ENCODE data around the gene ERBB4. TPM values are rescaled to one million over a fixed set of nuclear protein-coding genes. Genes with fewer than 3 reads are reported as not detected.

Gene ERBB4
- total RNA-seq, 1 donor from 2014 or later = 1.8 TPM

DNA sequence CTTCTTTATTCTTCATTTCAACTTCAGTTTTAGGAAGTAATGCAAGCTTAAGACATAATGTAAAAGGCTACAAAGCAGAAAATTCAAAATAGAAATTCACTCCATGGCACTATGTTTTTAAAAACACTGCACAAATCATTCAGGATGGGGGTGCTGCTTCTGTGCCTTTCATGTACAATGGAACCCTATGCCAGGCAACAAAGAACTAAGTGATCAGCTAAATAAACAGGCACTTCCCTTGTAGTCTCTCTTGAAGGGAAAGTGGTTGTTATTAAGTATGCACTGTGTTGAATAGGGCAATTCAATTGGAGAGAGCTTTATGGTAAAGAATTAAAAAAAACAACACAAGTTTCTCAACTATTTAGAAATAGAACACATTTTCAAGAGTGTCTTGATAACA, 10.9 kb upstream of the ERBB4 start:
- H3K4me1 Mint-ChIP-seq (ENCODE audit: low read depth, unreplicated experiment) = no peaks in the 10 kb centered on the region
- no peak overlapping the region for H3K27ac Mint-ChIP-seq (ENCODE audit: unreplicated experiment)
- H3K27me3 Mint-ChIP-seq (ENCODE audit: unreplicated experiment) = no peaks in the 10 kb centered on the region
- TF ChIP-seq, protein P1, sequence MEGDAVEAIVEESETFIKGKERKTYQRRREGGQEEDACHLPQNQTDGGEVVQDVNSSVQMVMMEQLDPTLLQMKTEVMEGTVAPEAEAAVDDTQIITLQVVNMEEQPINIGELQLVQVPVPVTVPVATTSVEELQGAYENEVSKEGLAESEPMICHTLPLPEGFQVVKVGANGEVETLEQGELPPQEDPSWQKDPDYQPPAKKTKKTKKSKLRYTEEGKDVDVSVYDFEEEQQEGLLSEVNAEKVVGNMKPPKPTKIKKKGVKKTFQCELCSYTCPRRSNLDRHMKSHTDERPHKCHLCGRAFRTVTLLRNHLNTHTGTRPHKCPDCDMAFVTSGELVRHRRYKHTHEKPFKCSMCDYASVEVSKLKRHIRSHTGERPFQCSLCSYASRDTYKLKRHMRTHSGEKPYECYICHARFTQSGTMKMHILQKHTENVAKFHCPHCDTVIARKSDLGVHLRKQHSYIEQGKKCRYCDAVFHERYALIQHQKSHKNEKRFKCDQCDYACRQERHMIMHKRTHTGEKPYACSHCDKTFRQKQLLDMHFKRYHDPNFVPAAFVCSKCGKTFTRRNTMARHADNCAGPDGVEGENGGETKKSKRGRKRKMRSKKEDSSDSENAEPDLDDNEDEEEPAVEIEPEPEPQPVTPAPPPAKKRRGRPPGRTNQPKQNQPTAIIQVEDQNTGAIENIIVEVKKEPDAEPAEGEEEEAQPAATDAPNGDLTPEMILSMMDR (IDR thresholded peaks at IDR 0.05; ENCODE audit: partially characterized antibody, unreplicated experiment) = no peak
- no peaks in the 10 kb centered on the region for H3K9me3 Mint-ChIP-seq (ENCODE audit: unreplicated experiment)
- no peaks in the 10 kb centered on the region for H3K36me3 Mint-ChIP-seq (ENCODE audit: unreplicated experiment)
- DNase-seq = no peak
- no peak overlapping the region for H3K4me3 Mint-ChIP-seq (ENCODE audit: unreplicated experiment)

DNA sequence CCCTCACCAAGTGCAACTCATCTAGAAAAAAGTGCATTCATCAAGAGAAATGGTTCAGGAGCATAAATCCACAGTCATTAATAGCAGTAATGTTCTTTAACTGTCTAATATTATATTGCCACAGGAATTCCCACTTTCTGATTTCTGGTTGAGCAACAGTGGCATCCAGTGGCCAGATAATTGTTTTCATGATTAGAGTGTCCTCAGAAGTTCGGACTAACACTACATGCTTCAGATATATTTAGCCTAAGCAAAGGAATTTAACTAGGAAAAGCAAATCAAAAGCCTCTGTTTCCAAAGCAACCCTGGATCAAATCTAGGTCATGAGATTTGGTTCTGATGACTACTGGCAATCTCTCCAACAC, 9.8 kb upstream of the ERBB4 start:
- TF ChIP-seq, protein P1 (IDR thresholded peaks at IDR 0.05; ENCODE audit: partially characterized antibody, unreplicated experiment) = no peak
- Mint-ChIP-seq H3K4me1 (ENCODE audit: low read depth, unreplicated experiment) (no peaks in the 10 kb centered on the region), H3K9me3 (ENCODE audit: unreplicated experiment) (no peaks in the 10 kb centered on the region), H3K36me3 (ENCODE audit: unreplicated experiment) (no peaks in the 10 kb centered on the region), H3K27me3 (ENCODE audit: unreplicated experiment) (no peaks in the 10 kb centered on the region), H3K4me3 (ENCODE audit: unreplicated experiment) (no peak overlapping the region), H3K27ac (ENCODE audit: unreplicated experiment) (no peak overlapping the region)
- no peak for DNase-seq

DNA sequence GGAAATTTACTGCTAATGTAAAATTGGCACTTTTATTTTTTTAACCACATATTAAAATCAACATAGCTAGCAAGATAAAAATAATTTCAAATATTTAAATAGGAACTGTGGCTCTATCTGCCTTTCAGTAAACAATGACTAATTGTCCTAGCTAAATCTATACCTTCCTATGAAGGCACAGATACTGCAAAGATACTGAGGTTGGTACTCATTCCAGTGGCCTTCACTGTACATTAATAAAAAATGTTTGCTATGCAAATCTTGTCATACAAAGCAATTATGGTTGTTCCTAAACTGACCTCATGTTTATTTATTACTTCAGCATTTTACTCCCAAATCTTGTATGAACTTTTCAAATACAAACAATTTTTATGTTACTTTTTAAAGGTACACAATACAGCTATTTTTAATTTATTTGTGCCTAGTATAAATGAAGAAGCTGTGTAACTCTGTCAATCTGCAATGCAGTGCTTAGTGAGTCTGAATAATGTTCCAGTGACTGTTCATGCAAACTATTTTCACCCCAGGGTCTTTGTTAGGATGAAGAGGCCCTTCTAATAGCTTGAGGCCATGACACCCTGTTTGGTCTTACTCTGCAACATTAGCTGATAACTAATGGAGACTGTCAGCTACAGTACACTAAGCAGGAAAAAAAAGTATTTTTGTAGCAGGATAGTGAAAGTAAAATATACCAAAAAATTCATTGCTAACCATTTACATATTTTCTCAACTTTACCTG, 9.3 kb upstream of the ERBB4 start:
- H3K4me3 Mint-ChIP-seq (ENCODE audit: unreplicated experiment) = no peak overlapping the region
- no peaks in the 10 kb centered on the region for H3K27me3 Mint-ChIP-seq (ENCODE audit: unreplicated experiment)
- H3K4me1 Mint-ChIP-seq (ENCODE audit: low read depth, unreplicated experiment) = no peaks in the 10 kb centered on the region
- no peak for DNase-seq
- no peak overlapping the region for H3K27ac Mint-ChIP-seq (ENCODE audit: unreplicated experiment)
- H3K36me3 Mint-ChIP-seq (ENCODE audit: unreplicated experiment) = no peaks in the 10 kb centered on the region
- TF ChIP-seq, protein P1 (IDR thresholded peaks at IDR 0.05; ENCODE audit: partially characterized antibody, unreplicated experiment) = no peak
- H3K9me3 Mint-ChIP-seq (ENCODE audit: unreplicated experiment) = no peaks in the 10 kb centered on the region

DNA sequence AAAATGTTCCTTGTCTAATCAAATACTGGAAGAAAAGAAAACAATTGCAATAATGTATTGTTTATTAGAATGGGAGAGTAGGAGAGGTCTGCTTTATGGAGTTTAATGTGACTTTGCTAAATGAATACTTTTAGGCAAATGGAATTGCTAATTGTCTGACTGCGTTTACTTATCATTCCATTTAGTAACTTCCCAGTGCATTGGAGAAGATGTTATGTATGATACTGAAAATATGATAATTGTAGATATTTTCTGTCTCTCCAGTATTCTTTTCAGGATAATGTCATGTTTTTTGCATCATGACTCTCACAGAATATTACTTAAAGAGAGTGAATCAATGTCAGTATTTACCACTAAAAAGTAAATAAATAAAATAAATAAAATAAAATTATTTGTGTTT, 8.1 kb upstream of the ERBB4 start:
- DNase-seq = no peak
- H3K27me3 Mint-ChIP-seq (ENCODE audit: unreplicated experiment) = no peaks in the 10 kb centered on the region
- no peak overlapping the region for H3K27ac Mint-ChIP-seq (ENCODE audit: unreplicated experiment)
- no peaks in the 10 kb centered on the region for H3K36me3 Mint-ChIP-seq (ENCODE audit: unreplicated experiment)
- no peak overlapping the region for H3K4me3 Mint-ChIP-seq (ENCODE audit: unreplicated experiment)
- TF ChIP-seq, protein P1 (IDR thresholded peaks at IDR 0.05; ENCODE audit: partially characterized antibody, unreplicated experiment) = no peak
- no peaks in the 10 kb centered on the region for H3K9me3 Mint-ChIP-seq (ENCODE audit: unreplicated experiment)
- no peaks in the 10 kb centered on the region for H3K4me1 Mint-ChIP-seq (ENCODE audit: low read depth, unreplicated experiment)

DNA sequence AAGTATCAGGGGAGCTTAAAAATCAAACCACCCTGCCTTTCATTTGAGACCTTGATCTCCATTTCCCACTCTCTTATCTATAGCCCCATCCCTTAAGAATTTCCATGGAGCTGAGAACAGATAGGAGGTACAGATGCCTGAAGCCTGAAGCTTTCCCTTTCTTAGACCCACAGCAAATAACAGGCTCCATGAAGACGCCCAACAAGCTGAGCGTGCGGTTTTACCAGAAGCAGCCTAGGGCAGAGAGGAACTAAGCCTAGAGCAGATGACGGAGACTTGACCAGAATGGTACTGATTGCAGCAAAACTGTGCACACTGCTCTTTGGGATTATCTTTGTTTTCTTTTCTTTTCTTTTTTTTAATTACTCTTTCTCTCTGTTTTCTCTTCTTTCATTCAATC, 1.7 kb upstream of the ERBB4 start:
- Mint-ChIP-seq H3K4me3 (ENCODE audit: unreplicated experiment) (no peak overlapping the region), H3K9me3 (ENCODE audit: unreplicated experiment) (peaks cover 6% of the 10 kb centered on the region), H3K4me1 (ENCODE audit: low read depth, unreplicated experiment) (peaks cover 9% of the 10 kb centered on the region), H3K27me3 (ENCODE audit: unreplicated experiment) (peaks cover 11% of the 10 kb centered on the region), H3K36me3 (ENCODE audit: unreplicated experiment) (no peaks in the 10 kb centered on the region), H3K27ac (ENCODE audit: unreplicated experiment) (no peak overlapping the region)
- TF ChIP-seq, protein P1 (IDR thresholded peaks at IDR 0.05; ENCODE audit: partially characterized antibody, unreplicated experiment) = no peak
- DNase-seq = no peak
